GM18951 (cell line): ENCODE data around the gene A2ML1.
"Not testable (repeated sequence)": the region's sequence is repeated elsewhere in the genome, so short reads cannot be mapped to it uniquely, and the experiment has no call there.

Experiments used
- POLR2A ChIP-seq: IDR thresholded peaks from 4 replicates; pipeline ENCODE4 v1.6.1; 2011; ENCODE audit warnings: mild to moderate bottlenecking; ENCODE audit not compliant: insufficient read length, insufficient read depth; ENCODE audit errors: extremely low read depth
- in situ Hi-C: fragments of 300-500 bp; cut with MboI; formaldehyde crosslinking; loops from one replicate; pipeline ENCODE4 v1.12.0; 2022; ENCODE audit warnings: low sequenced_read_pairs, mixed read lengths, inconsistent platforms; ENCODE audit not compliant: unreplicated experiment

The A2ML1 gene

GRCh38 chr12:8813572-8814357 lies 8.7 kb upstream of the A2ML1 start:
- in situ Hi-C loops, result no loop called here
- TF ChIP-seq POLR2A, result no peak

GRCh38 chr12:8816448-8817050 lies 5.9 kb upstream of the A2ML1 start:
- in situ Hi-C loops, result no loop called here
- TF ChIP-seq POLR2A, result no peak

GRCh38 chr12:8817856-8818255 lies 4.6 kb upstream of the A2ML1 start:
- in situ Hi-C loops, result no loop called here
- TF ChIP-seq POLR2A, result no peak

- in situ Hi-C loops, result no loop called here
- TF ChIP-seq POLR2A, result no peak
Measured at GRCh38 chr12:8818526-8818925, 3.9 kb upstream of the A2ML1 start.

- in situ Hi-C loops, result no loop called here
- TF ChIP-seq POLR2A, result no peak
Measured at GRCh38 chr12:8819666-8819980, 2.8 kb upstream of the A2ML1 start.

GRCh38 chr12:8820676-8821407 lies 1.6 kb upstream of the A2ML1 start:
- in situ Hi-C loops, result not testable (repeated sequence)

GRCh38 chr12:8821591-8821990 lies 830 bp upstream of the A2ML1 start:
- in situ Hi-C loops, result no loop called here
- TF ChIP-seq POLR2A, result no peak

GRCh38 chr12:8823565-8824300 lies 1.3 kb downstream of the A2ML1 start:
- TF ChIP-seq POLR2A, result no peak
- in situ Hi-C loops, result no loop called here

DNA sequence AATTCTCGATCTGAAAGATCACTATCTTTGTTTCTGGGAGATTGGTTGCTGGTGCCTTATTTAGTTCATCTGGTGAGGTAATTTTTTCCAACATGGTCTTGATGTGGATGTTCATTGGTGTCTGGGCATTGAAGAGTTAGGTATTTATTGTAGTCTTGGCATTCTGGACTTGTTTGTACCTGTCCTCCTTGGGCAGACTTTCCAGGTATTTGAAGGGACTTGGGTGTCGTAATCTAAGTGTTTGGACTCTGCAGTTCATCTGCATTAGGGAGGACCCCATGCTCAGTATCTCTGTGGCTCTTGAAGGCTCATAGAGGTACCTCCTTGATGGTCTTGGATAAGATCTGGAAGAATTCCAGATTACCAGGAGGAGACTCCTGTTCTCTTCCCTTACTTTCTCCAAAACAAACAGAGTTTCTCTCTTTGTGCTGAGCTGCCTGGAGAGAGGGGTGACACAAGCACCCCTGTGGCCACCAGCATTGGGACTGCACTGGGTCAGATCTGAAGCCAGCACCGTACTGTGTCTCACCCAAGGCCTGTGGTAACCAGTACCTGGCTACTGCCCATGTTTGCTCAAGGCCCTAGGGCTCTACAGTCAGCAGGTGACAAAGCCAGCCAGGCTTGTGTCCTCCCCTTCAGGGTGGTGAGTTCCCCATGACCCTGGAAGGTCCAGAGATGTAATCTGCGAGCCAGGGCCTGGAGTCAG lies 5.3 kb downstream of the A2ML1 start:
- in situ Hi-C loops, result no loop called here
- TF ChIP-seq POLR2A, result no peak

DNA sequence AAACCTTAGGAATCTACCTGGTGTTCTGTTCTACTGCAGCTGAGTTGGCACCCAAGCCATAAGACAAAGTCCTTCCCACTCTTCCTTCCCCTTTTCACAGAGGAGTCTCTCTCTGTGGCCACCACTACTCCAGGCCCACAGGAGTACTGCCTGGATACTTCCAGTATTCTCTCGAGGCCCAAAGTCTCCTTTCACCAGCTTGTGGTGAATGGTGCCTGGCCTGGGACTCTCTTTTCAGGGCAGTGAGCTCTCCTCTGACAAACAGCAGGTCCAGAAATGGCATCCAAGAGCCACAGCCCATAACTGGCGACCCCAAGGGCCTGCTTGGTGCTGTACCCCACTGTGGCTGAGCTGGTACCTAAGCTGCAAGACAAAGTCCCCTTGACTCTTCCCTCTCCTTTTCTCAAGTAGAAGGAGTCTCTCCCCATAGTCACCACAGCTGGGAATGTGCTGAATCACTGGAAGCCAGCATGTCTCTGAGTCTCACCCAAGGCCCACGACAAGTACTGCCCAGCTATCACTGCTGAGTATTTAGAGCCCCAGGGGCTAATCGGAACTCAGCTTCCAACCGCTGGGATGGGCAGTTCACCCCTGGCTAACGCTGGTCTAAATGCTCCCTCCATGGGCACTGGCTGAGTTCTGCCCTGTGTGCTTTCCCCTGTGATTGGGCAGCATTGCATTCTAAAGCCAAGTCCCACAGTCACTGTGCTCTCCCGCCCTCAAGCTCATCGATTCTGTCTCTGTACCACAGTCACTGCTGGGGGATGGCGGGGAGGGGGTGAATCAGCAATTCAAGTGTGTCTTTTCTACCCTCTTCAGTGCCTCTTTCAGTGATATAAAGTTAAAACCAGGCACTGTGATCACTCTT lies 6.1 kb downstream of the A2ML1 start:
- in situ Hi-C loops, result no loop called here
- TF ChIP-seq POLR2A, result no peak

- in situ Hi-C loops, result no loop called here
- TF ChIP-seq POLR2A, result no peak
Measured at GRCh38 chr12:8829125-8829518, 6.7 kb downstream of the A2ML1 start.

DNA sequence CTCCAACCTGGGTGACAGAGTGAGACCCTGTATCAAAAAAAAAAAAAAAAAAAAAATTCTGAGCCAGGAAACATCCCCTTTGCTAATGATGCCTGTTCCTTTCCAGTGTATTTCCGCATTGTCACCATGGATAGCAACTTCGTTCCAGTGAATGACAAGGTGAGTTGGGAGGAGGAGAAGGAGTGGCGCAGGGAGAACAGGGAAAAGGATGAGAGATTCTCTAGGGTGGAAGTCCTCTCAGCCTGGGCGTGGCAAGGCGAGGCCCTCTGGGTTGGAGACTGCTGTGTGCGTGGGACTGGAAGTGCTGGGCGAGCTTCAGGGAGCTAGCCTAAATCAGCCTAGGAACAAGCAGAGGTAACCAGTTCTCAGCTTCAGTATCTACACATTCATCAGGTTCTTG lies 7.2 kb downstream of the A2ML1 start:
- in situ Hi-C loops, result no loop called here
- TF ChIP-seq POLR2A, result no peak

- no peak for TF ChIP-seq POLR2A
- in situ Hi-C loops, result no loop called here
Measured at GRCh38 chr12:8831116-8831515, 8.7 kb downstream of the A2ML1 start.
